HG03575 (cell line): ENCODE measurements around the gene RPRD2.

ENCODE experiments used
- ATAC-seq: cut with Tn5 transposase; IDR thresholded peaks from one replicate; pipeline ENCODE4 v1.9.1; 2021; ENCODE audit not compliant: unreplicated experiment, insufficient number of reproducible peaks, low FRiP score; ENCODE audit errors: extremely low read depth

The RPRD2 gene

GRCh38 chr1:150444232-150444631 is 80.3 kb downstream of the RPRD2 start:
- no peak for ATAC-seq

- ATAC-seq: no peak
Observed at GRCh38 chr1:150456146-150456647, 92.2 kb downstream of the RPRD2 start.

- no peak for ATAC-seq
Observed at GRCh38 chr1:150464422-150464826, 100.5 kb downstream of the RPRD2 start.

- no peak for ATAC-seq
Observed at GRCh38 chr1:150466964-150467363, 103.0 kb downstream of the RPRD2 start.

GRCh38 chr1:150469291-150469690 is 105.3 kb downstream of the RPRD2 start:
- no peak for ATAC-seq

GRCh38 chr1:150472601-150473200 is 108.8 kb downstream of the RPRD2 start:
- ATAC-seq: no peak

- no peak for ATAC-seq
Observed at GRCh38 chr1:150473659-150474058, 109.7 kb downstream of the RPRD2 start.

- ATAC-seq: no peak
Observed at GRCh38 chr1:150474869-150475268, 110.9 kb downstream of the RPRD2 start.

DNA sequence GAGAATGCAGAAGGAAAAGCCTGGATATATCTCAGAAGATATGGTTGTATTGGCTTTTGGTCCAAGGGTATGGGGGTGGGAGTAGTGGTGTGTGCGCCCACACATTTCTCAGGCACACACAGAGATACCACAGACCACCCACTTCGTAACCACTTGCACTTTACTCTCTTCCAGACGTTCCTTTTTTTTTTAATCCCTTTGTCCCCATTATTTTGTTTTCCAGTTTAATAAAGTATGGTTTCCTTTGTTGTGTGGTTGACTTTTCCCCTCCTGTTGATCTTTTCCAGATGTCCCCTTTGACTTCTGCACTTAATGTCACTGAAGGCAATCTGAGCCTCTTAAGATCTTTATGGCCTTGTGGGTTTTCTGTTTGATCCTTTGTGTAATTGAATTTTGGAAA is 112.8 kb downstream of the RPRD2 start:
- ATAC-seq: no peak

DNA sequence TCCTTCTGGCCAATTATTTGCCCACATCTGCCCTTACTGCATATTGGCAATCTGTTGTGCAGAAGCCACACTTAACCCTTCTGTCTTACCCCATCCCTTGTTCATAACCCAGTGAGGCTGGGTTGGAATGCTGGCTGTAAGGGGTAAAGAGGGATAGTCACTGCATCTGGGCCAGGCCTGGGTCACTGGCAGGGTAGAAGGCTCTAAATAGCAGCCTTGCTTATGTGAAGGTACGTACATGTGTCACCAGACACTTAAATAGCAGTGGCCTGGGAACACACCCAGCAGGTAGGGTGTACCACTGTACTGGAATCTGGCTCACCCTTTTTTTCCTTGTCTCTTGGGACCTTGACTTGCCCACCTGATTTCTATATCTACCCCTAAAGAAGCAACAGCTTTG is 113.4 kb downstream of the RPRD2 start:
- ATAC-seq: no peak

DNA sequence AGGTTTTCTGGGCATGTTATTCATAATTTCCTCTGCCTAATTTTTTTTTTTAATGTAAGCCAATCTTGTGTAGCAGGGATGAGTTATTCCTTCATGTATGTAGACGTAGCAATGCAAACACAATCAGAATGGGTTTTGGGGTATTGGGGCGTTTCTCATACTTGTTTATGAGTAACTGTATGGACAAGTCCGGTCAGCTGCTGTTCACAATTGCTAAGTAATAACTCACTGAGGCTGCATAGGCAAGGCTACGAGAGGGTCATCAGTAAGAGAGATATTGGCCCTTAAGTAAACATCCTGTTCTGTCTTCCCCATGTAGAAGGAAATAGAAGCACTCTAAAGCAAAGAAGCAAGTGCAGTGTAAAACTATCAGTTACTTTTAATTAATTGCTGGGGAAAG is 113.8 kb downstream of the RPRD2 start:
- ATAC-seq: no peak

DNA sequence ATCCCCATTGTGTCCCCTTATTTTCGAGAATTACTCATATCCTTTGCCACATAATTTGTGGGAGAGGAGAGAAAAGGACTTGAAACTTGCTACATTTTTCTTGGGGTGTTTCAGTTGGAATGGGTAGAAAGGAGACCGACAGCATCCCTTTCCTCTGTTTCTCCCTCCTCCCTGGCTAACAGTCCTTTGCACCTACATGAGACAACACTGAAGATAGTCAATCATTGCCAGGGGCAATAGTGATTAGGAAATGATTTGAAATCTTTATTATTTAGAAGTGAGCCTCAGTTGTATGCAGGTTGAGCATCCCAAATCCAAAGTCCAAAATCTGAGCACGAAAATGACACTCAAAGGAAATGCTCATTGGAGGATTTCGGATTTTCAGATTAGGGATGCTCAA is 115.4 kb downstream of the RPRD2 start:
- no peak for ATAC-seq

DNA sequence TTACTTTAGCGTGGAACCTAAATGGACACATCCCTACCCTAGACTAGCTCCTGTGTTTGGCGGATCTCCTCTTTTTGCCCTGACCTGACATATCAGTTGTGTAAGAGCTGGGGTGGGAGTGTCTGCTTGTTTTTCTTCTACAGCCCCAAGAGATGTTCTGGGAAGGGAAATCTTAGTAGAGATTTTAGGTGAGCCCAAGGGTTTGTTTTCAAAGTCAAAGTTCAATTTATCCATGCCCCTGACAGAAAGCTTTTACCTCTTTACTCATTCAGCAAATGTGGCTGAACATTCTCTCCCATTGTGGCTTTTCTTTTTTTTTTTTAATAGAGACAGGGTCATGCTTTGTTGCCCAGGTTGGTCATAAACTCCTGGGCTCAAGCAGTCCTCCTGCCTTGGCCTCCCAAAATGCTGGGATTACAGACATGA is 116.0 kb downstream of the RPRD2 start:
- ATAC-seq: no peak

GRCh38 chr1:150484431-150484830 is 120.5 kb downstream of the RPRD2 start:
- no peak for ATAC-seq

GRCh38 chr1:150484861-150485260 is 120.9 kb downstream of the RPRD2 start:
- no peak for ATAC-seq

DNA sequence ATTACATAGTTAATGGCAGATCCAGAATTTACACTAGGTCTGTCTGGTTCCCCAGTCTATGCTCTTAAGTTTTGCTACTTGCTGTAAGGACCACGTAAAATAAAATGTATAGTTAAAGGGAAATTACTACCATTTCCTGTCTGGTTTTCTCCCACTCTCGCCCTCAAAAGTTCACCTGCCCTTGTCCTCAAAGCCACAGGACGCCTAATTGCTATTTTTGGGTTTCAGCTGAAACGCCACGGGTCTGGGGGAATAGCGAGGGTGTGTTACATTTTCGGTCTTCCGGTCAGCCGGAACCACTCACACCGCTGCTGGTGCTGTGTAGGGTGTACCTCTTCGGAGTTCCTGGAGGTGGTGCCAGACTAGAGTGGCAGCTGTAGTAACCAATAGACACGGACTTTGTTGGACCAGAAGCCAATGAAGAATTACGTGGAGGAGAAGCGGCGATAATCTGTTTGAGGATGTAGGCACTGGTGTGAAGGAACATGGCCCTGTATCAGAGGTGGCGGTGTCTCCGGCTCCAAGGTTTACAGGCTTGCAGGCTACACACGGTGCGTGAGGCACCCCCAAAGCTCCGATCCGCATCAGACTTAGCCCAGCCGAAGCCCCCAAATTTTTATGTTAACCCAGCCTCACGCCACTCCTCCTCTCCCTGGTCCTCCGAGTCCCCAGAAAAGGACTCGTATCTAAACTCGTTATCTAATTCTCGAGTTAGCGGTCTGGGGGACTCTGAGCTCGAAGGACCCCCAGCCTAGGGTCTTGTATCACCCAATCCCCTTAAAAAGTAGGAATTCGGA is 123.2 kb downstream of the RPRD2 start, which contains the start of gene TARS2:
Gene TARS2, plus strand, starts transcription at position 454 of the 797 bp plus-strand sequence. Its CDS starts 32 bp downstream, at position 486.
- peak; percentile 92 for ATAC-seq

DNA sequence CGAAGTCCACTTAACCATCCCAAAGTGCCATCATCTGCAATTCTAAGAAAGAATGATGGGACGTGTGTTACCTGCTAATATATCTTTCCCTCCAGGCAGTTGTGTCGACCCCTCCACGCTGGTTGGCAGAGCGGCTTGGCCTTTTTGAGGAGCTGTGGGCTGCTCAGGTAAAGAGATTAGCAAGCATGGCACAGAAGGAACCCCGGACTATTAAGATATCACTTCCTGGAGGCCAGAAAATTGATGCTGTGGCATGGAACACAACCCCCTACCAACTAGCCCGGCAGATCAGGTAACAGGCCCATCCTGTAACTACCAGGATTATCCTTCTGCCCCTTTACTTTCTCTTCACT is 123.8 kb downstream of the RPRD2 start:
- ATAC-seq: no peak

DNA sequence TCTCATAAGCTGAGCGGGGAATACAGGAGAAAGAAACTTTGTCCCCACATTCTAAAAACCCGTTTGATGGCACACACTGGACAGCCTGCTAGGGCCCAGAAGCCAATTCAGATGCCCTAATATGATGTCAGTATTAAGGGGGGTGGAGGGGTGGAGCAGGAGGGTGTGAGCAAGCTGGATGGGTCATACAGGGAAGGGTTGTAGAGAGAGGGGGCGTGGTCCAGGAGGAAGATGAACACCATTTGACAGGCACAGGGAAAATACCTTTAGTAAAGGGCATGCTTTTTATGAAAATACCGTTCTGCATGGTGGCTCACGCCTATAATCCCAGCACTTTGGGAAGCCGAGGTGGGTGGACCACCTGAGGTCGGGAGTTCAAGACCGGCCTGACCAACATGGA is 129.2 kb downstream of the RPRD2 start:
- ATAC-seq: no peak

- ATAC-seq: no peak
Observed at GRCh38 chr1:150498342-150498741, 134.4 kb downstream of the RPRD2 start.

- no peak for ATAC-seq
Observed at GRCh38 chr1:150505431-150505830, 141.5 kb downstream of the RPRD2 start.
